ENCODE data around the gene TM4SF20.
"Not testable (repeated sequence)": the region's sequence is repeated elsewhere in the genome, so short reads cannot be mapped to it uniquely, and the experiment has no call there.

DNA sequence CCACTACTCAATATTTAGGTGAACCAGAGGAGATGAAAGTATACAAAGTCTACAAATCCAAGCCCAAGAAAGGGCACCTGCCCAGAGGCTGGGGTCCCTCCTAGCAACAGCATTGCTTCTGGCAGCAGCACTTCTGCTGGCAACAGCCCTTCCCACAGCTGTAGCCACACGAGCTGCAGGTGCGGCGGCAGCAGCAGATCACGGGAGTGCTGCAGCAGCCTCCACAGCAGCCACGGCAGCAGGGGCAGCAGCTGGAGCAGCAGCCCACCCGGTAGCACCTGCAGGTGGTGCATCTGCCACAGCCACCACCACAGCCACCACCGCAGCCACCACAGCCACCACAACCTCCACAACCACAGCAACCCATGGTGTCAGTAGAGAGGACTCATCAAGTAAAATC is 8.5 kb upstream of the TM4SF20 start, which contains the start of gene SCYGR1:
- TF ChIP-seq, protein P1, sequence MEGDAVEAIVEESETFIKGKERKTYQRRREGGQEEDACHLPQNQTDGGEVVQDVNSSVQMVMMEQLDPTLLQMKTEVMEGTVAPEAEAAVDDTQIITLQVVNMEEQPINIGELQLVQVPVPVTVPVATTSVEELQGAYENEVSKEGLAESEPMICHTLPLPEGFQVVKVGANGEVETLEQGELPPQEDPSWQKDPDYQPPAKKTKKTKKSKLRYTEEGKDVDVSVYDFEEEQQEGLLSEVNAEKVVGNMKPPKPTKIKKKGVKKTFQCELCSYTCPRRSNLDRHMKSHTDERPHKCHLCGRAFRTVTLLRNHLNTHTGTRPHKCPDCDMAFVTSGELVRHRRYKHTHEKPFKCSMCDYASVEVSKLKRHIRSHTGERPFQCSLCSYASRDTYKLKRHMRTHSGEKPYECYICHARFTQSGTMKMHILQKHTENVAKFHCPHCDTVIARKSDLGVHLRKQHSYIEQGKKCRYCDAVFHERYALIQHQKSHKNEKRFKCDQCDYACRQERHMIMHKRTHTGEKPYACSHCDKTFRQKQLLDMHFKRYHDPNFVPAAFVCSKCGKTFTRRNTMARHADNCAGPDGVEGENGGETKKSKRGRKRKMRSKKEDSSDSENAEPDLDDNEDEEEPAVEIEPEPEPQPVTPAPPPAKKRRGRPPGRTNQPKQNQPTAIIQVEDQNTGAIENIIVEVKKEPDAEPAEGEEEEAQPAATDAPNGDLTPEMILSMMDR (IDR thresholded peaks at IDR 0.05; ENCODE audit: insufficient read depth, low read length): not testable (repeated sequence)
- TF ChIP-seq POLR2AphosphoS5 (IDR thresholded peaks at IDR 0.05; ENCODE audit: low read depth); GABPA (IDR thresholded peaks at IDR 0.05; ENCODE audit: low read depth); SPI1 (IDR thresholded peaks at IDR 0.05; ENCODE audit: borderline replicate concordance, low read depth): not testable (repeated sequence)
- TF ChIP-seq, protein P2, sequence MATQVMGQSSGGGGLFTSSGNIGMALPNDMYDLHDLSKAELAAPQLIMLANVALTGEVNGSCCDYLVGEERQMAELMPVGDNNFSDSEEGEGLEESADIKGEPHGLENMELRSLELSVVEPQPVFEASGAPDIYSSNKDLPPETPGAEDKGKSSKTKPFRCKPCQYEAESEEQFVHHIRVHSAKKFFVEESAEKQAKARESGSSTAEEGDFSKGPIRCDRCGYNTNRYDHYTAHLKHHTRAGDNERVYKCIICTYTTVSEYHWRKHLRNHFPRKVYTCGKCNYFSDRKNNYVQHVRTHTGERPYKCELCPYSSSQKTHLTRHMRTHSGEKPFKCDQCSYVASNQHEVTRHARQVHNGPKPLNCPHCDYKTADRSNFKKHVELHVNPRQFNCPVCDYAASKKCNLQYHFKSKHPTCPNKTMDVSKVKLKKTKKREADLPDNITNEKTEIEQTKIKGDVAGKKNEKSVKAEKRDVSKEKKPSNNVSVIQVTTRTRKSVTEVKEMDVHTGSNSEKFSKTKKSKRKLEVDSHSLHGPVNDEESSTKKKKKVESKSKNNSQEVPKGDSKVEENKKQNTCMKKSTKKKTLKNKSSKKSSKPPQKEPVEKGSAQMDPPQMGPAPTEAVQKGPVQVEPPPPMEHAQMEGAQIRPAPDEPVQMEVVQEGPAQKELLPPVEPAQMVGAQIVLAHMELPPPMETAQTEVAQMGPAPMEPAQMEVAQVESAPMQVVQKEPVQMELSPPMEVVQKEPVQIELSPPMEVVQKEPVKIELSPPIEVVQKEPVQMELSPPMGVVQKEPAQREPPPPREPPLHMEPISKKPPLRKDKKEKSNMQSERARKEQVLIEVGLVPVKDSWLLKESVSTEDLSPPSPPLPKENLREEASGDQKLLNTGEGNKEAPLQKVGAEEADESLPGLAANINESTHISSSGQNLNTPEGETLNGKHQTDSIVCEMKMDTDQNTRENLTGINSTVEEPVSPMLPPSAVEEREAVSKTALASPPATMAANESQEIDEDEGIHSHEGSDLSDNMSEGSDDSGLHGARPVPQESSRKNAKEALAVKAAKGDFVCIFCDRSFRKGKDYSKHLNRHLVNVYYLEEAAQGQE (IDR thresholded peaks at IDR 0.05; ENCODE audit: insufficient replicate concordance, low read depth): not testable (repeated sequence)
